SK-N-MC (cell line): ENCODE results near the gene IGFBP3.

Experiments
- EZH2 ChIP-seq: fragments of 200-600 bp; sonication (generic); IDR thresholded peaks from one replicate; pipeline ENCODE4 v1.6.1; 2017; ENCODE audit warnings: antibody characterized with exemption
- FOXP2 ChIP-seq: optimal IDR thresholded peaks from 2 replicates; pipeline ENCODE3; 2011; ENCODE audit warnings: mild to moderate bottlenecking, moderate library complexity; ENCODE audit not compliant: insufficient read depth; ENCODE audit errors: extremely low read length, control extremely low read depth
- POLR2AphosphoS5 ChIP-seq: IDR thresholded peaks from 2 replicates; pipeline ENCODE4 v1.6.1; 2012; ENCODE audit warnings: mild to moderate bottlenecking, low read depth, low read length, borderline replicate concordance

DNA sequence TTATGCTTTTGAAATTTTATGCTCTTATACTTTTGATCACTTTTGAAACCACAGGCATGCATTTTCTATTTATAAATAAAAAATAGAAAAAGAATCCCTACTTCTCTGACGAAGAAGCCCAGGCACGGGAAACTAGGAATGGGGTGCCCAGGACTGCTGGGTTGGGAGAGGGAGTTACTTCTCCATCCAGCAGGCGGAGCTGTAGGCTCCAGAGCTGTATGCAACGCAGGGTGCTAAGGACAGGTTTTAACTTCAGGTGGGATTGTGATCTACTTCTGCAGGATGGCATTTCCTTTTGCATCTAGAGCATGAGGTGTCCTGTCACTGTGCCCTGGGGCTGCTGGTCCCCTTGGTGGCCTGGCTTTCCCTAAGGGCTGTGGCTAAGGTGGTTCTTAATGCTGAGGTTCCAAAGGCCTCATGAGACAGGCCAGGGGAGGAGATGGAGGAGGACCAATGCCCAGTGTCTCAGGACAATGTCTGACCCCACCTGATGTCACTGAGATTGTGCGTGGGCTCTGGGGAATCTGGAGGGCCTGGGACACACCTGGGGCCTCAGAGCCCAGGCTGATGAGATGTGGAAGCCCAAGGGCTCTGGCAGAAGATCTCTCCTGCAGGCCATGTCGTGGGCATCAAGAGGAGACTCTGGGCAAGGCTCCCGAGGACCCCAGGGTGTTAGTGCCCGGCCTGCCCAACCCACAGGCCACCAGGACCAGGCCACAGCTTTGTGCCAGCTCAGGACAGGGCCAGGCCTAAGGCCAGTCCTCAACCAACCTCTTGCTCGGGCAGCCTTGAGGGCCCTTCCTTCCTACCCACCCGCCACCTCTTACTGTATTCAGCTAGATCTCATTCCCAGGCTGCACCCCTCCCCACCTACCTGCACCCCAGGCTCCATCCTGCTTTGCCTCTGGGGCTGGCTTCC, 48.7 kb downstream of the IGFBP3 start:
- TF ChIP-seq POLR2AphosphoS5 (no peak), EZH2 (no peak), FOXP2 (no peak)
